Nucleus accumbens (tissue), 56 donors: ENCODE measurements around the gene L1CAM.

ENCODE experiments used
- DNase-seq, 56 donors: peaks; one replicate each; lab custom pipeline; 2025; lab: John Stamatoyannopoulos, UW

Gene L1CAM

GRCh38 chrX:153866302-153867019, 19.5 kb downstream of the L1CAM start:
- no peak for DNase-seq

- DNase-seq = no peak
Measured at GRCh38 chrX:153865685-153866084, 20.3 kb downstream of the L1CAM start.

- no peak for DNase-seq
Measured at GRCh38 chrX:153865321-153865580, 20.7 kb downstream of the L1CAM start.

- no peak for DNase-seq
Measured at GRCh38 chrX:153864561-153865320, 21.2 kb downstream of the L1CAM start.

GRCh38 chrX:153864101-153864500, 21.9 kb downstream of the L1CAM start:
- no peak for DNase-seq

- DNase-seq = no peak
Measured at GRCh38 chrX:153863251-153863991, 22.6 kb downstream of the L1CAM start.

- no peak for DNase-seq
Measured at GRCh38 chrX:153862369-153863250, 23.4 kb downstream of the L1CAM start.

- DNase-seq = no peak
Measured at GRCh38 chrX:153861733-153862310, 24.2 kb downstream of the L1CAM start.

- no peak for DNase-seq
Measured at GRCh38 chrX:153861151-153861550, 24.8 kb downstream of the L1CAM start.

GRCh38 chrX:153857348-153857903, 28.5 kb downstream of the L1CAM start:
- DNase-seq = no peak

- DNase-seq = no peak
Measured at GRCh38 chrX:153854702-153855101, 31.3 kb downstream of the L1CAM start.

GRCh38 chrX:153853902-153854267, 32.1 kb downstream of the L1CAM start:
- no peak for DNase-seq

- no peak for DNase-seq
Measured at GRCh38 chrX:153853180-153853901, 32.6 kb downstream of the L1CAM start.

- DNase-seq = no peak
Measured at GRCh38 chrX:153851981-153852380, 34.0 kb downstream of the L1CAM start.

GRCh38 chrX:153848325-153848724, 37.6 kb downstream of the L1CAM start:
- DNase-seq = no peak

GRCh38 chrX:153845842-153846241, 40.1 kb downstream of the L1CAM start:
- no peak for DNase-seq

- DNase-seq = no peak
Measured at GRCh38 chrX:153845195-153845594, 40.8 kb downstream of the L1CAM start.

- no peak for DNase-seq
Measured at GRCh38 chrX:153844509-153845082, 41.4 kb downstream of the L1CAM start.

- DNase-seq = no peak
Measured at GRCh38 chrX:153836921-153837320, 49.1 kb downstream of the L1CAM start.
